Testis (tissue), 2 donors: ENCODE data around the gene ZDHHC8.

ENCODE experiments used
- POLR2A ChIP-seq: fragments of 450-650 bp; IDR thresholded peaks from one replicate; pipeline ENCODE4 v1.6.1; 2017; ENCODE audit warnings: antibody characterized with exemption, mild to moderate bottlenecking, moderate library complexity
- TF ChIP-seq, protein P1 (sequence below), 3 experiments: fragments of 450-650 bp in 2 of 3; fragments of 200-600 bp in 1 of 3; sonication (generic) in 1 of 3; IDR thresholded peaks; one replicate each; pipeline ENCODE4 v1.5.1; 2016 to 2019; ENCODE audit warnings: antibody characterized with exemption in 3 of 3, mild to moderate bottlenecking in 2 of 3, moderate library complexity in 1 of 3

DNA sequence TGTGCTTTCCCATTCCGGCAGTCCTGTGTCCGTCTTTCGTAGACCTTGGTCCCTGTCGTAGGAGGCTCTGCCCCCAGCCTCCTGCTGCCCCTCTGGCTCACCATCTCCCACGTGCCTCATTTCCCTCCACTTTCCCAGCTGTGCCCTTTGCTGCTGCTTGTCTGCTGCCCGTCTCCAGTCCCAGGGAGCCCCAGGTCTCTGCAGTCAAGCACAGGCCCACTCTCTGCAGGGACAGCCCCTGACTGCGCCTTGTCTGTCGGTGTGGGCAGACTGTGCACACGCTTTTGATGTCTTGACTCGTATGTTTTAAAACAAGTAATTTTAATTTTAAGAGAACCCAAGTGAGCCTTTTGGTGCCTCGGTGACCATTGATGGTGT, 39.1 kb upstream of the ZDHHC8 start:
- TF ChIP-seq, protein P1, sequence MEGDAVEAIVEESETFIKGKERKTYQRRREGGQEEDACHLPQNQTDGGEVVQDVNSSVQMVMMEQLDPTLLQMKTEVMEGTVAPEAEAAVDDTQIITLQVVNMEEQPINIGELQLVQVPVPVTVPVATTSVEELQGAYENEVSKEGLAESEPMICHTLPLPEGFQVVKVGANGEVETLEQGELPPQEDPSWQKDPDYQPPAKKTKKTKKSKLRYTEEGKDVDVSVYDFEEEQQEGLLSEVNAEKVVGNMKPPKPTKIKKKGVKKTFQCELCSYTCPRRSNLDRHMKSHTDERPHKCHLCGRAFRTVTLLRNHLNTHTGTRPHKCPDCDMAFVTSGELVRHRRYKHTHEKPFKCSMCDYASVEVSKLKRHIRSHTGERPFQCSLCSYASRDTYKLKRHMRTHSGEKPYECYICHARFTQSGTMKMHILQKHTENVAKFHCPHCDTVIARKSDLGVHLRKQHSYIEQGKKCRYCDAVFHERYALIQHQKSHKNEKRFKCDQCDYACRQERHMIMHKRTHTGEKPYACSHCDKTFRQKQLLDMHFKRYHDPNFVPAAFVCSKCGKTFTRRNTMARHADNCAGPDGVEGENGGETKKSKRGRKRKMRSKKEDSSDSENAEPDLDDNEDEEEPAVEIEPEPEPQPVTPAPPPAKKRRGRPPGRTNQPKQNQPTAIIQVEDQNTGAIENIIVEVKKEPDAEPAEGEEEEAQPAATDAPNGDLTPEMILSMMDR (IDR thresholded peaks at IDR 0.05) = no peak
- no peak for TF ChIP-seq POLR2A
